Parathyroid adenoma (tissue), 2 donors: ENCODE measurements around the gene ZSCAN9.

Experiments used
- H2AFZ ChIP-seq: fragments of 300-600 bp; sonication (generic); one replicate; pipeline ENCODE4 v1.7.0; 2017; ENCODE audit warnings: antibody characterized with exemption, mild to moderate bottlenecking
- H3K27ac ChIP-seq: fragments of 300-600 bp; sonication (generic); one replicate; pipeline ENCODE4 v1.7.0; 2017
- H3K27me3 ChIP-seq: fragments of 300-600 bp; sonication (generic); one replicate; pipeline ENCODE4 v1.7.0; 2017; ENCODE audit warnings: low read length; ENCODE audit not compliant: control insufficient read depth, insufficient read depth
- H3K36me3 ChIP-seq: fragments of 300-600 bp; sonication (generic); one replicate; pipeline ENCODE4 v1.7.0; 2017; ENCODE audit warnings: low read length; ENCODE audit not compliant: control insufficient read depth, insufficient read depth
- H3K4me1 ChIP-seq: fragments of 300-600 bp; sonication (generic); one replicate; pipeline ENCODE4 v1.7.0; 2017; ENCODE audit warnings: control low read depth
- H3K4me2 ChIP-seq: fragments of 300-600 bp; sonication (generic); one replicate; pipeline ENCODE4 v1.7.0; 2017; ENCODE audit warnings: low read length
- H3K4me3 ChIP-seq: fragments of 300-600 bp; sonication (generic); one replicate; pipeline ENCODE4 v1.7.0; 2017; ENCODE audit warnings: low read depth, low read length
- H3K79me2 ChIP-seq: fragments of 300-600 bp; sonication (generic); one replicate; pipeline ENCODE4 v1.7.0; 2017; ENCODE audit warnings: control low read depth
- H3K9ac ChIP-seq: fragments of 300-600 bp; sonication (generic); one replicate; pipeline ENCODE4 v1.7.0; 2017; ENCODE audit warnings: mild to moderate bottlenecking
- H3K9me3 ChIP-seq: fragments of 300-600 bp; sonication (generic); one replicate; pipeline ENCODE4 v1.7.0; 2017; ENCODE audit warnings: low read length; ENCODE audit not compliant: control insufficient read depth
- CTCF ChIP-seq: fragments of 300-600 bp; sonication (generic); IDR thresholded peaks from one replicate; pipeline ENCODE4 v1.7.0; 2017; ENCODE audit warnings: antibody characterized with exemption, mild to moderate bottlenecking
- donor health status: primary hyperparathyroidism.

Gene ZSCAN9

GRCh38 chr6:28200020-28200419 lies 25.1 kb upstream of the ZSCAN9 start:
- TF ChIP-seq CTCF, result no peak
- no peak overlapping the region for H2AFZ ChIP-seq
- H3K4me2 ChIP-seq, result no peak overlapping the region
- no peaks in the 10 kb centered on the region for H3K36me3 ChIP-seq
- H3K79me2 ChIP-seq, result no peaks in the 10 kb centered on the region
- H3K27me3 ChIP-seq, result no peaks in the 10 kb centered on the region
- H3K4me3 ChIP-seq, result no peak overlapping the region
- H3K9me3 ChIP-seq, result no peaks in the 10 kb centered on the region
- no peak overlapping the region for H3K9ac ChIP-seq
- no peak overlapping the region for H3K27ac ChIP-seq
- no peaks in the 10 kb centered on the region for H3K4me1 ChIP-seq

DNA sequence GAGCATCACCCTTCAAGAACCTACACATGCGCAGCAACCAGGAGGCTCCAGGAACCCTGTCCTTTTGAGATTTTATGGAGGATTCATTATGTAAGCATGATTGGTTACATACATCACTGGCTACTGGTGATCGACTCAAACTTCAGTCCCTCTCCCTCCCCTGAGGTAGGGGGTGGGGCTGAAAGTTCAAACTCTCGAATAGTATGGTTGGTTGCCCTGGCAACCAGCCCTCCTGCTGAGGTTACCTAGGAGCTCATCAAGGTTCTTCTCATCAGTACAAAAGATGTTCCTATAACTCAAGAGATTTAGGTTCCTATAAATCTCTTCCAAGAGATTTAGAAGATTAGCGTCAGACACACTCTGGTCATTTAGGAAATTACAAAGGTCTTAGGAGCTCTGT lies 21.9 kb upstream of the ZSCAN9 start:
- no peaks in the 10 kb centered on the region for H3K36me3 ChIP-seq
- H3K9me3 ChIP-seq, result no peaks in the 10 kb centered on the region
- H3K79me2 ChIP-seq, result no peaks in the 10 kb centered on the region
- H3K27me3 ChIP-seq, result peaks cover 1% of the 10 kb centered on the region
- H3K9ac ChIP-seq, result no peak overlapping the region
- H3K4me3 ChIP-seq, result no peak overlapping the region
- no peak overlapping the region for H3K27ac ChIP-seq
- TF ChIP-seq CTCF, result no peak
- no peak overlapping the region for H3K4me2 ChIP-seq
- H2AFZ ChIP-seq, result no peak overlapping the region
- no peaks in the 10 kb centered on the region for H3K4me1 ChIP-seq

- Histone ChIP-seq H3K79me2 (no peaks in the 10 kb centered on the region), H3K4me2 (no peak overlapping the region), H3K36me3 (no peaks in the 10 kb centered on the region), H3K4me1 (no peaks in the 10 kb centered on the region), H2AFZ (no peak overlapping the region), H3K9me3 (no peaks in the 10 kb centered on the region), H3K27ac (no peak overlapping the region), H3K27me3 (peaks cover 4% of the 10 kb centered on the region), H3K4me3 (no peak overlapping the region), H3K9ac (no peak overlapping the region)
- no peak for TF ChIP-seq CTCF
These were observed 19.2 kb upstream of the ZSCAN9 start for GRCh38 chr6:28205879-28206278.

- H3K9ac ChIP-seq, result no peak overlapping the region
- no peaks in the 10 kb centered on the region for H3K9me3 ChIP-seq
- peaks cover 4% of the 10 kb centered on the region for H3K27me3 ChIP-seq
- no peak overlapping the region for H2AFZ ChIP-seq
- no peak overlapping the region for H3K4me2 ChIP-seq
- no peak for TF ChIP-seq CTCF
- H3K36me3 ChIP-seq, result no peaks in the 10 kb centered on the region
- no peak overlapping the region for H3K27ac ChIP-seq
- no peaks in the 10 kb centered on the region for H3K4me1 ChIP-seq
- H3K4me3 ChIP-seq, result no peak overlapping the region
- H3K79me2 ChIP-seq, result no peaks in the 10 kb centered on the region
These were observed 18.5 kb upstream of the ZSCAN9 start for GRCh38 chr6:28206527-28206926.

DNA sequence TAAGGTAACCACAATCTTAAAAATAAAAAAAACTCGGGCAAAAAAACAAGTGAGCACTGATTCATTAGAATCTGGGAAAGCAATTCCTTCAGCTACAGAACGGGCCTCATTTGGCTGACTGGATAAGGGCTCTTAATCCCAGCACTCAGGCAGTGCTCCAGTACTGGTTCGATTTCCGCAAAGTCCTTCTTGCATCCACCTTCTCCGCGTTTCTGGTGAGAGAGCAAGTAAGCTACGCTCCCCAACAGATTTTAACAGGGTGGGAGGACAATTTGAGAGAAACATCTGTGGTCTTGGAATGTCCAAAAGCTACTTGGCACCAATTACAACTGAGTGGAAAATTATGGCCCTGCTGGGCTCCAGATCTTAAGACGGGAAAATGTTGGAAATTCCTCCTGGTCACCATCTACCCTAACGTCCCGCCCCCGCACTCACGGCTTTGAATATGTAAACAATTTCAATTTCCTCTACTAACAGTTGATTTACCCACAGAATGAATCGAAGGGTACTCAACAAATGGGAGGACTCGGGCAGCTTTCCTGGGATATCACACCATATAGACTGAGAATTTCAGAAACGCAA lies 18.1 kb upstream of the ZSCAN9 start:
- no peak overlapping the region for H3K4me3 ChIP-seq
- peaks cover 4% of the 10 kb centered on the region for H3K27me3 ChIP-seq
- no peak for TF ChIP-seq CTCF
- no peaks in the 10 kb centered on the region for H3K9me3 ChIP-seq
- no peaks in the 10 kb centered on the region for H3K36me3 ChIP-seq
- H3K9ac ChIP-seq, result no peak overlapping the region
- no peaks in the 10 kb centered on the region for H3K4me1 ChIP-seq
- H2AFZ ChIP-seq, result no peak overlapping the region
- no peak overlapping the region for H3K27ac ChIP-seq
- H3K4me2 ChIP-seq, result no peak overlapping the region
- H3K79me2 ChIP-seq, result no peaks in the 10 kb centered on the region
